Smooth muscle cell (in vitro differentiated cells): ENCODE measurements around the gene C3. TPM values are rescaled to one million over a fixed set of nuclear protein-coding genes. Genes with fewer than 3 reads are reported as not detected.

Experiments used
- DNase-seq: peaks from one replicate; lab custom pipeline; 2025; ENCODE audit not compliant: unreplicated experiment; lab: John Stamatoyannopoulos, UW
- H2AFZ ChIP-seq: fragments of 200-600 bp; sonication (generic); 2 replicates; pipeline ENCODE4 v1.6.0; 2016; ENCODE audit warnings: antibody characterized with exemption, low read depth, mild to moderate bottlenecking
- H3F3A ChIP-seq: fragments of 200-600 bp; sonication (generic); 2 replicates; pipeline ENCODE4 v1.6.0; 2017; ENCODE audit warnings: antibody characterized with exemption, low read depth
- H3K27ac ChIP-seq: fragments of 200-600 bp; sonication (generic); 2 replicates; pipeline ENCODE4 v1.5.1; 2016; ENCODE audit warnings: low read depth, mild to moderate bottlenecking
- H3K27me3 ChIP-seq: fragments of 200-600 bp; sonication (generic); 2 replicates; pipeline ENCODE4 v1.6.1; 2016; ENCODE audit warnings: low read depth, mild to moderate bottlenecking
- H3K36me3 ChIP-seq: fragments of 200-600 bp; sonication (generic); 2 replicates; pipeline ENCODE4 v1.5.1; 2016; ENCODE audit warnings: low read depth
- H3K4me1 ChIP-seq: fragments of 200-600 bp; sonication (generic); 2 replicates; pipeline ENCODE4 v1.5.1; 2016; ENCODE audit warnings: low read depth
- H3K4me2 ChIP-seq: fragments of 200-600 bp; sonication (generic); 2 replicates; pipeline ENCODE4 v1.6.0; 2016; ENCODE audit warnings: mild to moderate bottlenecking
- H3K4me3 ChIP-seq: fragments of 200-600 bp; sonication (generic); 2 replicates; pipeline ENCODE4 v1.5.1; 2016; ENCODE audit warnings: mild to moderate bottlenecking
- H3K79me2 ChIP-seq: fragments of 200-600 bp; sonication (generic); 2 replicates; pipeline ENCODE4 v1.6.0; 2016; ENCODE audit warnings: low read depth, mild to moderate bottlenecking
- H3K9ac ChIP-seq: fragments of 200-600 bp; sonication (generic); 2 replicates; pipeline ENCODE4 v1.6.0; 2016; ENCODE audit warnings: low read depth
- H3K9me3 ChIP-seq: fragments of 200-600 bp; sonication (generic); replicated peaks from 2 replicates; pipeline ENCODE4 v1.5.1; 2016; ENCODE audit warnings: low read depth
- H4K20me1 ChIP-seq: fragments of 200-600 bp; sonication (generic); 2 replicates; pipeline ENCODE4 v1.6.0; 2016; ENCODE audit warnings: low read depth
- WGBS: methylation state at CpG from one replicate; pipeline ENCODE4 v1.1.7; 2016; ENCODE audit warnings: low lambda C conversion rate; 5-methylcytosine and 5-hydroxymethylcytosine counted together
- polyA plus RNA-seq: library from polyadenylated mRNA; unstranded; fragments of >200 nt; fragmentation: Nextera tagmentation; extraction: Ambion mirVana; gene quantifications from 2 replicates; pipeline ENCODE4 v1.2.1, GENCODE V29; 2016
- total RNA-seq: library from RNA; depleted of rRNA; stranded (reverse); fragments of >200 nt; gene quantifications from 2 replicates; pipeline ENCODE4 v1.2.3, GENCODE V29; 2014
- TF ChIP-seq, protein P1 (sequence below): fragments of 200-600 bp; sonication (generic); IDR thresholded peaks from 2 replicates; pipeline ENCODE4 v1.5.1; 2017; ENCODE audit warnings: borderline replicate concordance, mild to moderate bottlenecking, antibody characterized with exemption; ENCODE audit not compliant: insufficient read depth, poor library complexity, severe bottlenecking

C3 gene
- total and polyA plus RNA-seq, 2 experiments from 2014 or later: 6.4 to 25.1 TPM

DNA sequence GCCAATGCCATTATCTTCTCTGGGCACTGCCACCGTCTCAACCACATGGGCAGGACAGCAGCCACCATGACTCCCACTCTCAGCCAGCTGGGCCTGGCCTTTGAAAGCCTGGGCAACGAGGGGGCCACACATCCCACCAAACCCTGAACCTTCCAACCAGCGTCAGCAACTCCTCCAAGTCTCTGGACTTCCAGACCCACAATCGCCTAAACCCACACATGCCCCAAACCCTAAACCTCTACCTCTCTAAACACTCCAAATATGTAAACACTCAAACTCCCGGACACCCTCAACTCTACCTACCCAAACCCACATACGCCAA, 949 bp downstream of the C3 start:
- Histone ChIP-seq H3K4me2 (no peak overlapping the region), H3K79me2 (no peaks in the 10 kb centered on the region), H3K27me3 (no peaks in the 10 kb centered on the region), H3K9ac (no peak overlapping the region), H3K9me3 (no peaks in the 10 kb centered on the region), H3K36me3 (no peaks in the 10 kb centered on the region), H4K20me1 (no peaks in the 10 kb centered on the region), H2AFZ (no peak overlapping the region), H3F3A (no peaks in the 10 kb centered on the region), H3K27ac (no peak overlapping the region), H3K4me3 (no peak overlapping the region), H3K4me1 (no peaks in the 10 kb centered on the region)
- TF ChIP-seq, protein P1, sequence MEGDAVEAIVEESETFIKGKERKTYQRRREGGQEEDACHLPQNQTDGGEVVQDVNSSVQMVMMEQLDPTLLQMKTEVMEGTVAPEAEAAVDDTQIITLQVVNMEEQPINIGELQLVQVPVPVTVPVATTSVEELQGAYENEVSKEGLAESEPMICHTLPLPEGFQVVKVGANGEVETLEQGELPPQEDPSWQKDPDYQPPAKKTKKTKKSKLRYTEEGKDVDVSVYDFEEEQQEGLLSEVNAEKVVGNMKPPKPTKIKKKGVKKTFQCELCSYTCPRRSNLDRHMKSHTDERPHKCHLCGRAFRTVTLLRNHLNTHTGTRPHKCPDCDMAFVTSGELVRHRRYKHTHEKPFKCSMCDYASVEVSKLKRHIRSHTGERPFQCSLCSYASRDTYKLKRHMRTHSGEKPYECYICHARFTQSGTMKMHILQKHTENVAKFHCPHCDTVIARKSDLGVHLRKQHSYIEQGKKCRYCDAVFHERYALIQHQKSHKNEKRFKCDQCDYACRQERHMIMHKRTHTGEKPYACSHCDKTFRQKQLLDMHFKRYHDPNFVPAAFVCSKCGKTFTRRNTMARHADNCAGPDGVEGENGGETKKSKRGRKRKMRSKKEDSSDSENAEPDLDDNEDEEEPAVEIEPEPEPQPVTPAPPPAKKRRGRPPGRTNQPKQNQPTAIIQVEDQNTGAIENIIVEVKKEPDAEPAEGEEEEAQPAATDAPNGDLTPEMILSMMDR: no peak
- WGBS: 96% methylated on average over 6 of the region's 6 CpGs
- DNase-seq: no peak

DNA sequence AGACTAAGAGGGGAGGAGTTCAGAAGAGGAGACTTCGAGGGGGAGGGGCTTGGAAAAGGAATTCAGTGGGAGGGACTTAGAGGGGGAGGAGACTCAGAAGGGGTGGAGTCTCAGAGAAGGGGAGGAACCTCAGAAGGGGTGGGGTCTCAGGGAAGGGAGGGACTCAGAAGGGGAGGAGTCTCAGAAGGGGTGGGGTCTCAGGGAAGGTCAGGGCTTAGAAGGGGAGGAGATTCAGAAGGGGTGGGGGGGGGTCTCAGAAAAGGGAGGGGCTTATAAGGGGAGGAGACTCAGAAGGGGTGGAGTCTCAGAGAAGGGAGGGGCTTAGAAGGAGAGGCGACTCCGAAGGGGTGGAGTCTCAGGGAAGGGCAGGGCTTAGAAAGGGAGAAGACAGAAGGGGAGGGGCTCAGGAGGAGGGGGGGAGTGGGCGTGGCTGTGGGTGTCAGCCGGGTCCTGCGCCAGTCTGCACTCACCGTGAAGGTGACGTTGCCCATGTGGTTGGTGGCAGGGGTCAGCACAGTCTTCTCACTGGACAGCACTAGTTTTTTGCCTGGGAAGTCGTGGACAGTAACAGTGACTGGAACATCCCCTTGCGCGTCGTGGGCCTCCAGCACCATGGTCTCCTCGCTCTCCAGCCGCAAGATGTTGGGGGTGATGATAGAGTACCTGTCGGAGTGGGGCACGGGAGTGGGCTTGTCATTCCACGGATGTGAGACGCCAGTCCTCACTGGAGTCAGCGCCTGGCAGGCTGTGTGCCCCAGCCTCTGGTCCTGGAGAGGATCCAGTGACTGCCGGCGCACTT, 1.5 kb downstream of the C3 start:
- no peak for DNase-seq
- WGBS: 87% methylated on average over 15 of the region's 21 CpGs
- no peaks in the 10 kb centered on the region for H4K20me1 ChIP-seq
- no peaks in the 10 kb centered on the region for H3K36me3 ChIP-seq
- no peak overlapping the region for H3K4me3 ChIP-seq
- no peaks in the 10 kb centered on the region for H3K79me2 ChIP-seq
- H3K9me3 ChIP-seq: no peaks in the 10 kb centered on the region
- H3K27me3 ChIP-seq: no peaks in the 10 kb centered on the region
- H3F3A ChIP-seq: no peaks in the 10 kb centered on the region
- H2AFZ ChIP-seq: no peak overlapping the region
- H3K4me1 ChIP-seq: no peaks in the 10 kb centered on the region
- H3K4me2 ChIP-seq: no peak overlapping the region
- no peak overlapping the region for H3K27ac ChIP-seq
- H3K9ac ChIP-seq: no peak overlapping the region
- TF ChIP-seq, protein P1: no peak

DNA sequence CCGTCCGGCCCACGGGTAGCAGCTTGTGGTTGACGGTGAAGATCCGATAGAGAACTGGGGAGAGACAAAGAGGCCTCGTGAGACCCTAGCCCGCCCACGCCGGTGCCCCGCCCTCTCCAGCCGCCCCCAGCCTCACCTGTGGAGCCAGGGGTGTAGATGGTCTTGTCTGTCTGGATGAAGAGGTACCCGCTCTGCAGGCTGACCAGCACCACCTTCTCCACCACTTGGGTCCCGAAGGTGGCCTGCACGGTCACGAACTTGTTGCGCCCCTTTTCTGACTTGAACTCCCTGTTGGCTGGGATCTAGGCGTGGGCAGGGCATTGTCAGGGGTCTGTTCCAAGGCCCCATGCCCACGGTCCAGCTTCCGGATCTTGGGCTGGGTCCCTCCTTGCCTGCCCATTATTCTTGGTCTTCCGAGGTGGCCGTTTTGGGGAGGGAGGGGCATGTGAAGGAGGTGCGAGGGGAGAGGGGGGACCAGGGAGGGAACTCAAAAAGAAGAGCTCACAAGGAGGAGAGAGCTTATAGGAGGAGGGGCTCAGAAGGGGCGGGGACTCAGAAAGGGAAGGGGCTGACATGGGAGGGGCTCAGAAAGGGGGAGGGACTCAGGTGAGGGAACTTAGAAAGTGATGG, 2.2 kb downstream of the C3 start:
- WGBS: 82% methylated on average over 19 of the region's 23 CpGs

More for the DNA sequence above, 2.2 kb downstream of the C3 start:
- Histone ChIP-seq H3K4me1 (no peaks in the 10 kb centered on the region), H3K36me3 (no peaks in the 10 kb centered on the region), H3K9me3 (no peaks in the 10 kb centered on the region), H3K9ac (no peak overlapping the region), H3K27ac (no peak overlapping the region), H3K4me2 (no peak overlapping the region), H3K27me3 (no peaks in the 10 kb centered on the region), H3K79me2 (no peaks in the 10 kb centered on the region), H3F3A (no peaks in the 10 kb centered on the region), H4K20me1 (no peaks in the 10 kb centered on the region), H2AFZ (no peak overlapping the region), H3K4me3 (no peak overlapping the region)
- no peak for DNase-seq
- TF ChIP-seq, protein P1: no peak
